ENCODE data around the gene NADSYN1.

DNA sequence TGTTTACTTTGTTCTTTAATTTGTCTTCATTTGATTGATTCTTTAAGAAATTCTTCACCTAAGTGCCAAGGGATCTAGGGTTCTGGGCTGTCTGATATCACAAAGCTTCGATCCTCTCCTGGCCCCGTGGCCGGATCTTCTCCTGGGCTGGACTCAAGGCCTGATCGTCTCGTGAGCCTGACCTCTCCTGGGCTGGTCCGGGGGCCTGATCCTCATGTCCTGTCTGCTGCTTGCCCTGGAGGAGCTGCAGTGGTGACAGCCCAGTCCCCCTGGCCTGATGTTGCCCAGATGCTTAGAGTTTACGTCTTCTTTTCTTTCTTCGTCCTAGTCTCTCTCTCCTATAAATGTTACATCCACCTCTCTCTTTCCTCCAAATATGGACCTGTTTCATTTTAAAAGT is 3.3 kb downstream of the NADSYN1 start:
- TF ChIP-seq, protein P1, sequence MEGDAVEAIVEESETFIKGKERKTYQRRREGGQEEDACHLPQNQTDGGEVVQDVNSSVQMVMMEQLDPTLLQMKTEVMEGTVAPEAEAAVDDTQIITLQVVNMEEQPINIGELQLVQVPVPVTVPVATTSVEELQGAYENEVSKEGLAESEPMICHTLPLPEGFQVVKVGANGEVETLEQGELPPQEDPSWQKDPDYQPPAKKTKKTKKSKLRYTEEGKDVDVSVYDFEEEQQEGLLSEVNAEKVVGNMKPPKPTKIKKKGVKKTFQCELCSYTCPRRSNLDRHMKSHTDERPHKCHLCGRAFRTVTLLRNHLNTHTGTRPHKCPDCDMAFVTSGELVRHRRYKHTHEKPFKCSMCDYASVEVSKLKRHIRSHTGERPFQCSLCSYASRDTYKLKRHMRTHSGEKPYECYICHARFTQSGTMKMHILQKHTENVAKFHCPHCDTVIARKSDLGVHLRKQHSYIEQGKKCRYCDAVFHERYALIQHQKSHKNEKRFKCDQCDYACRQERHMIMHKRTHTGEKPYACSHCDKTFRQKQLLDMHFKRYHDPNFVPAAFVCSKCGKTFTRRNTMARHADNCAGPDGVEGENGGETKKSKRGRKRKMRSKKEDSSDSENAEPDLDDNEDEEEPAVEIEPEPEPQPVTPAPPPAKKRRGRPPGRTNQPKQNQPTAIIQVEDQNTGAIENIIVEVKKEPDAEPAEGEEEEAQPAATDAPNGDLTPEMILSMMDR (IDR thresholded peaks at IDR 0.05; ENCODE audit: insufficient read depth, low read length, poor library complexity, severe bottlenecking), result no peak
- TF ChIP-seq EZH2phosphoT487 (conservative IDR thresholded peaks at IDR 0.05; ENCODE audit: low read length), result no peak

Measured in SU-DHL-6 (cell line).